GM12878 (cell line): ENCODE data around the gene SMAD9.

ENCODE experiments used
- CUX1 ChIP-seq: IDR thresholded peaks from 2 replicates; pipeline ENCODE4 v1.6.1; 2012; ENCODE audit warnings: improper control_type of control experiment, low read depth, low read length; ENCODE audit not compliant: insufficient replicate concordance
- POLR2AphosphoS5 ChIP-seq: IDR thresholded peaks from 2 replicates; pipeline ENCODE4 v1.6.1; 2011; ENCODE audit warnings: mild to moderate bottlenecking, low read length, inconsistent platforms
- REST ChIP-seq: IDR thresholded peaks from 2 replicates; pipeline ENCODE4 v1.6.1; 2012; ENCODE audit warnings: mild to moderate bottlenecking, low read depth, low read length
- RFX5 ChIP-seq: IDR thresholded peaks from 2 replicates; pipeline ENCODE4 v1.6.1; 2011; ENCODE audit warnings: low read depth, low read length, improper control_type of control experiment
- RUNX3 ChIP-seq: IDR thresholded peaks from 2 replicates; pipeline ENCODE4 v1.6.1; 2012; ENCODE audit warnings: low read length, inconsistent platforms
- SIX5 ChIP-seq: IDR thresholded peaks from 2 replicates; pipeline ENCODE4 v1.6.1; 2011; ENCODE audit warnings: mild to moderate bottlenecking, low read depth, low read length, moderate library complexity; ENCODE audit not compliant: severe bottlenecking
- SMC3 ChIP-seq: IDR thresholded peaks from 2 replicates; pipeline ENCODE4 v1.6.1; 2011; ENCODE audit warnings: low read length, improper control_type of control experiment, borderline replicate concordance
- SREBF2 ChIP-seq: IDR thresholded peaks from 2 replicates; pipeline ENCODE4 v1.6.1; 2012; ENCODE audit warnings: mild to moderate bottlenecking, low read length
- USF2 ChIP-seq: IDR thresholded peaks from 2 replicates; pipeline ENCODE4 v1.6.1; 2011; ENCODE audit warnings: low read depth, low read length, improper control_type of control experiment, borderline replicate concordance

DNA sequence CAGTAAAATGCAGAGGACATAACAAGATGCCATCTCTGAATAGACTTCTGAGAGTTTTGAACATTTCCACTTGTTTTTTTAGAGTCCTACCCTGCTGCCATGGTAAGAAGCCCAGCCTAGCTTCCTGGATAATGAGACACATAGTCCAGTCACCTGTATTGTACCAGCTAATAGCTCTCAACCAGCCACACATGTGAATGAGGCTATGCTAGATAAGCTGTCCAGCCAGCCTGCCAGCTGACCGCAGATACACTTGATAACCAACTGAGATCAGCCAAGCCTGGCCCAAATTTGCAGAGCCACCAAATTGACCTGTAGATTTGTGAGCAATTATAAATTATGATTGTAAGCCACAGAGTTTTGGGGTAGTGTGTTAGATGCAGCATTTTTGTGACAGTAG, 90.3 kb downstream of the SMAD9 start:
- TF ChIP-seq SIX5 = no peak
- no peak for TF ChIP-seq POLR2AphosphoS5
- TF ChIP-seq USF2 = no peak
- TF ChIP-seq RUNX3 = no peak
- no peak for TF ChIP-seq SMC3
- no peak for TF ChIP-seq CUX1
- TF ChIP-seq REST = no peak
- no peak for TF ChIP-seq SREBF2
- no peak for TF ChIP-seq RFX5
